Measurements from ENCODE around the gene IFT43. TPM values are rescaled to one million over a fixed set of nuclear protein-coding genes. Genes with fewer than 3 reads are reported as not detected.

The IFT43 gene
- polyA plus RNA-seq, 3 donors, result 50.3 to 51.3 (median 51.2) TPM

Other genes with a start within 250 kb of the IFT43 start
- 10 to 100 TPM; 11.4 to 17.3 (median 16.9) TPM for gene TGFB3, start 3.8 kb upstream of the IFT43 start, polyA plus RNA-seq (ENCODE audit: insufficient read length in 3 of 3)
- 10 to 100 TPM; 34.7 to 44.9 (median 43.6) TPM for gene GPATCH2L, start 166.2 kb downstream of the IFT43 start, polyA plus RNA-seq (ENCODE audit: insufficient read length in 3 of 3)